H9 (cell line): Measurements from ENCODE around the gene TMEM175. TPM values are rescaled to one million over a fixed set of nuclear protein-coding genes. Genes with fewer than 3 reads are reported as not detected.

ENCODE experiments used
- DNase-seq: peaks from one replicate; pipeline ENCODE4 v3.0.0-alpha.2; 2017
- H2AFZ ChIP-seq: one replicate; pipeline ENCODE4 v1.6.1; 2013; ENCODE audit warnings: mild to moderate bottlenecking, low read length, control low read depth, moderate library complexity
- H2AK5ac ChIP-seq: 2 replicates; pipeline ENCODE4 v1.6.1; 2013; ENCODE audit warnings: low read length, control low read depth, mixed read lengths; ENCODE audit not compliant: insufficient read length
- H2BK120ac ChIP-seq: one replicate; pipeline ENCODE4 v1.6.1; 2013; ENCODE audit warnings: low read depth, mild to moderate bottlenecking, low read length, control low read depth, inconsistent platforms; ENCODE audit not compliant: poor library complexity, severe bottlenecking
- H2BK12ac ChIP-seq: 2 replicates; pipeline ENCODE4 v1.6.1; 2013; ENCODE audit warnings: low read length, control low read depth, mixed read lengths, low read depth; ENCODE audit not compliant: insufficient read length
- H2BK15ac ChIP-seq: 2 replicates; pipeline ENCODE4 v1.6.1; 2013; ENCODE audit warnings: low read depth, low read length, control low read depth
- H2BK20ac ChIP-seq: one replicate; pipeline ENCODE4 v1.6.1; 2013; ENCODE audit warnings: low read depth, mild to moderate bottlenecking, low read length, control low read depth, inconsistent platforms; ENCODE audit not compliant: poor library complexity, severe bottlenecking
- H2BK5ac ChIP-seq: 2 replicates; pipeline ENCODE4 v1.6.1; 2013; ENCODE audit warnings: low read length, control low read depth, mixed read lengths; ENCODE audit not compliant: insufficient read length
- H3K14ac ChIP-seq: 2 replicates; pipeline ENCODE4 v1.6.1; 2013; ENCODE audit warnings: low read length, control low read depth; ENCODE audit not compliant: insufficient read depth
- H3K18ac ChIP-seq: 2 replicates; pipeline ENCODE4 v1.6.1; 2013; ENCODE audit warnings: low read depth, mild to moderate bottlenecking, mixed read lengths, low read length, control low read depth; ENCODE audit not compliant: insufficient read length
- H3K23ac ChIP-seq: 2 replicates; pipeline ENCODE4 v1.6.1; 2013; ENCODE audit warnings: low read length, control low read depth, mixed read lengths, low read depth; ENCODE audit not compliant: insufficient read length
- H3K23me2 ChIP-seq: 2 replicates; pipeline ENCODE4 v1.6.1; 2013; ENCODE audit warnings: low read depth, mild to moderate bottlenecking, mixed read lengths, low read length, control low read depth; ENCODE audit not compliant: insufficient read length, poor library complexity, severe bottlenecking
- H3K27ac ChIP-seq: 2 replicates; pipeline ENCODE4 v1.5.1; 2013; ENCODE audit warnings: low read length, control low read depth, mixed read lengths, low read depth; ENCODE audit not compliant: insufficient read length
- H3K27me3 ChIP-seq: 2 replicates; pipeline ENCODE4 v1.6.1; 2013; ENCODE audit warnings: low read length, control low read depth, inconsistent platforms; ENCODE audit not compliant: insufficient read depth
- H3K4ac ChIP-seq: 2 replicates; pipeline ENCODE4 v1.6.1; 2013; ENCODE audit warnings: low read depth, mild to moderate bottlenecking, control low read depth, inconsistent platforms, low read length, moderate library complexity
- H3K4me1 ChIP-seq: 2 replicates; pipeline ENCODE4 v1.6.1; 2013; ENCODE audit warnings: low read length, control low read depth, inconsistent platforms; ENCODE audit not compliant: insufficient read depth
- H3K4me2 ChIP-seq: 2 replicates; pipeline ENCODE4 v1.6.1; 2013; ENCODE audit warnings: low read length, control low read depth, mixed read lengths; ENCODE audit not compliant: insufficient read length, insufficient read depth
- H3K56ac ChIP-seq: 2 replicates; pipeline ENCODE4 v1.6.1; 2013; ENCODE audit warnings: low read depth, mild to moderate bottlenecking, mixed read lengths, low read length, control low read depth; ENCODE audit not compliant: insufficient read length
- H3K79me1 ChIP-seq: 2 replicates; pipeline ENCODE4 v1.6.1; 2013; ENCODE audit warnings: low read depth, mild to moderate bottlenecking, moderate library complexity, low read length, control low read depth, inconsistent platforms; ENCODE audit not compliant: insufficient read depth, poor library complexity, severe bottlenecking
- H3K79me2 ChIP-seq: 2 replicates; pipeline ENCODE4 v1.6.1; 2013; ENCODE audit warnings: low read length, control low read depth, inconsistent platforms; ENCODE audit not compliant: insufficient read depth
- H3K9ac ChIP-seq: 2 replicates; pipeline ENCODE4 v1.6.1; 2013; ENCODE audit warnings: low read length, control low read depth, mixed read lengths; ENCODE audit not compliant: insufficient read length; ENCODE audit errors: extremely low read depth
- H3K9me3 ChIP-seq: one replicate; pipeline ENCODE4 v1.6.1; 2013; ENCODE audit warnings: low read depth, low read length, inconsistent platforms; ENCODE audit not compliant: control insufficient read depth
- H3T11ph ChIP-seq: one replicate; pipeline ENCODE4 v1.6.1; 2013; ENCODE audit warnings: mild to moderate bottlenecking, low read length, control low read depth, inconsistent platforms
- H4K20me1 ChIP-seq: one replicate; pipeline ENCODE4 v1.6.1; 2013; ENCODE audit not compliant: control insufficient read depth, insufficient read length, insufficient read depth
- H4K5ac ChIP-seq: 2 replicates; pipeline ENCODE4 v1.6.1; 2013; ENCODE audit warnings: low read depth, mild to moderate bottlenecking, mixed read lengths, low read length, control low read depth; ENCODE audit not compliant: insufficient read length
- H4K8ac ChIP-seq: replicated peaks from 2 replicates; pipeline ENCODE4 v1.6.1; 2013; ENCODE audit warnings: low read length, control low read depth, mixed read lengths, low read depth; ENCODE audit not compliant: insufficient read length
- H4K91ac ChIP-seq: 2 replicates; pipeline ENCODE4 v1.6.1; 2013; ENCODE audit warnings: low read depth, mild to moderate bottlenecking, moderate library complexity, mixed read lengths, low read length, control low read depth; ENCODE audit not compliant: insufficient read length
- H3K27ac Mint-ChIP-seq, 3 experiments: 2 replicates in 2 of 3; 3 replicates in 1 of 3; pipeline ENCODE4 v1.8.0; 2020 to 2021; ENCODE audit warnings: mixed read lengths in 3 of 3, mild to moderate bottlenecking in 1 of 3, moderate library complexity in 1 of 3
- H3K27me3 Mint-ChIP-seq: 2 replicates; pipeline ENCODE4 v1.8.0; 2021; ENCODE audit warnings: low read depth, mild to moderate bottlenecking, moderate library complexity, mixed read lengths
- H3K36me3 Mint-ChIP-seq, 3 experiments: 2 replicates in 2 of 3; 3 replicates in 1 of 3; pipeline ENCODE4 v1.8.0; 2020 to 2021; ENCODE audit warnings: low read depth in 3 of 3, mixed read lengths in 3 of 3; ENCODE audit not compliant: insufficient read depth in 1 of 3
- H3K4me1 Mint-ChIP-seq, 2 experiments: 2 replicates each; pipeline ENCODE4 v1.8.0; 2020; ENCODE audit warnings: mixed read lengths in 2 of 2
- H3K4me3 Mint-ChIP-seq, 2 experiments: 2 replicates in 1 of 2; 3 replicates in 1 of 2; pipeline ENCODE4 v1.8.0; 2020 to 2021; ENCODE audit warnings: mild to moderate bottlenecking in 2 of 2, mixed read lengths in 2 of 2, moderate library complexity in 1 of 2
- H3K9me3 Mint-ChIP-seq, 2 experiments: 2 replicates in 1 of 2; 3 replicates in 1 of 2; pipeline ENCODE4 v1.8.0; 2020; ENCODE audit warnings: mild to moderate bottlenecking in 2 of 2, mixed read lengths in 2 of 2, moderate library complexity in 1 of 2
- WGBS: extraction: QIAGEN DNeasy Blood & Tissue Kit; methylation state at CpG from one replicate; pipeline ENCODE4 v1.1.7; 2013; ENCODE audit warnings: missing lambda C conversion rate, low lambda C conversion rate, mixed read lengths; ENCODE audit not compliant: insufficient read length; ENCODE audit errors: extremely low coverage; 5-methylcytosine and 5-hydroxymethylcytosine counted together
- total RNA-seq: library from RNA; stranded (reverse); gene quantifications from 2 replicates; pipeline ENCODE4 v1.2.1, GENCODE V29; 2021
- TF ChIP-seq, protein P1 (sequence below): fragments of 200-600 bp; sonication (generic); conservative IDR thresholded peaks from 3 replicates; pipeline ENCODE4 v1.8.0; 2021; ENCODE audit warnings: antibody characterized with exemption, mild to moderate bottlenecking

Gene TMEM175
- total RNA-seq, 1 experiment from 2014 or later: 6.4 TPM

DNA sequence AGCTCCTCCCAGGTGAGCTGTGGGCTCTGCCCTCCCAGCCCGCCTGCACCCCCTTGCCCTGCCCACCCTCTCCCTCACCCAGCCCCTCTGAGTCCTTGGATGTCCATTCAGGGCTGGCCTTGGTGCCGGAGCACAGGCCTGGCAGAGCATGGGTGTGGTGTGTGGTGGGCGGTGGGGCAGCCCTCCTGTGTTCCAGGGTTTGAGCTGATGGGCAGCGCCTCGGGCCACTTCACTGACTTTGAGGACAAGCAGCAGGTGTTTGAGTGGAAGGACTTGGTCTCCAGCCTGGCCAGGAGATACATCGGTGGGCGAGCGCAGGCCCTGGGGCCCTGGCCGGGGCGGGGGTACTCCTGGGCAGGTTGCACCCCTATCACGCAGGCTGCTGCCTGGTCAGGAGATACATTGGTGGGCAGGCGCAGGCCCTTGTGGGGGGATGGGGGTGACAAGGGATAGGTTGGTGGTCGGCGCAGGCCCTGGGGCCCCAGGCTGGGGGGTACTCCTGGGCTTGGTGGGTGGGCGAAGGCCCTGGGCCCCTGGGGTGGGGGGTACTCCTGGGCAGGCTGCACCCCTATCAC is 68.5 kb downstream of the TMEM175 start:
- no peak overlapping the region for H3K14ac ChIP-seq
- Mint-ChIP-seq H3K9me3 (peaks cover 0 to 2% of the 10 kb centered on the region in 2 experiments; a peak in 1 of 5 replicates), H3K27me3 (peaks cover 83% of the 10 kb centered on the region), H3K27ac (no peak overlapping the region), H3K4me1 (peaks cover 2 to 4% of the 10 kb centered on the region in 2 experiments; a peak in 2 of 4 replicates), H3K36me3 (no peaks in the 10 kb centered on the region), H3K4me3 (no peak overlapping the region)
- H3K4me1 ChIP-seq: no peaks in the 10 kb centered on the region
- no CpG with 5 or more reads among the region's 15 CpGs for WGBS
- H2BK120ac ChIP-seq: no peak overlapping the region
- H3K23me2 ChIP-seq: peaks cover 11% of the 10 kb centered on the region
- H4K91ac ChIP-seq: no peak overlapping the region
- H3K18ac ChIP-seq: no peak overlapping the region
- H3K27me3 ChIP-seq: peaks cover 41% of the 10 kb centered on the region; the same call in 1 of the 2 replicates
- H3K79me2 ChIP-seq: no peaks in the 10 kb centered on the region
- TF ChIP-seq, protein P1, sequence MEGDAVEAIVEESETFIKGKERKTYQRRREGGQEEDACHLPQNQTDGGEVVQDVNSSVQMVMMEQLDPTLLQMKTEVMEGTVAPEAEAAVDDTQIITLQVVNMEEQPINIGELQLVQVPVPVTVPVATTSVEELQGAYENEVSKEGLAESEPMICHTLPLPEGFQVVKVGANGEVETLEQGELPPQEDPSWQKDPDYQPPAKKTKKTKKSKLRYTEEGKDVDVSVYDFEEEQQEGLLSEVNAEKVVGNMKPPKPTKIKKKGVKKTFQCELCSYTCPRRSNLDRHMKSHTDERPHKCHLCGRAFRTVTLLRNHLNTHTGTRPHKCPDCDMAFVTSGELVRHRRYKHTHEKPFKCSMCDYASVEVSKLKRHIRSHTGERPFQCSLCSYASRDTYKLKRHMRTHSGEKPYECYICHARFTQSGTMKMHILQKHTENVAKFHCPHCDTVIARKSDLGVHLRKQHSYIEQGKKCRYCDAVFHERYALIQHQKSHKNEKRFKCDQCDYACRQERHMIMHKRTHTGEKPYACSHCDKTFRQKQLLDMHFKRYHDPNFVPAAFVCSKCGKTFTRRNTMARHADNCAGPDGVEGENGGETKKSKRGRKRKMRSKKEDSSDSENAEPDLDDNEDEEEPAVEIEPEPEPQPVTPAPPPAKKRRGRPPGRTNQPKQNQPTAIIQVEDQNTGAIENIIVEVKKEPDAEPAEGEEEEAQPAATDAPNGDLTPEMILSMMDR: no peak
- H3K4ac ChIP-seq: no peak overlapping the region
- no peaks in the 10 kb centered on the region for H4K20me1 ChIP-seq
- no peak overlapping the region for H2BK12ac ChIP-seq
- no peak overlapping the region for H2BK5ac ChIP-seq
- no peak overlapping the region for H2BK15ac ChIP-seq
- no peak overlapping the region for H3K9ac ChIP-seq
- no peak overlapping the region for H3K23ac ChIP-seq
- no peak overlapping the region for H2AFZ ChIP-seq
- no peak overlapping the region for H4K8ac ChIP-seq
- H3K9me3 ChIP-seq: no peaks in the 10 kb centered on the region
- no peaks in the 10 kb centered on the region for H3K79me1 ChIP-seq
- H2AK5ac ChIP-seq: no peak overlapping the region
- DNase-seq: no peak
- no peak overlapping the region for H3K56ac ChIP-seq
- no peak overlapping the region for H3K4me2 ChIP-seq
- no peak overlapping the region for H3K27ac ChIP-seq
- H3T11ph ChIP-seq: no peak overlapping the region
- no peak overlapping the region for H2BK20ac ChIP-seq
- no peak overlapping the region for H4K5ac ChIP-seq
